K562 (cell line): ENCODE measurements around the gene TSEN34. TPM values are rescaled to one million over a fixed set of nuclear protein-coding genes. Genes with fewer than 3 reads are reported as not detected.
"Not testable (repeated sequence)": the region's sequence is repeated elsewhere in the genome, so short reads cannot be mapped to it uniquely, and the experiment has no call there.

Experiments used
- ATAC-seq: fragments of 200-7000 bp; cut with Tn5 transposase; 3 replicates; pipeline ENCODE4 v1.9.1; 2020; ENCODE audit warnings: moderate library complexity
- BruUV-seq: library from RNA; stranded (reverse); fragments of 400-500 nt; replicated peaks from 2 replicates; lab custom pipeline; 2021; lab: Mats Ljungman, UMichigan
- CTCF ChIA-PET: fragments of 300-600 bp; formaldehyde crosslinking; extraction: SDS; loops from one replicate; lab custom pipeline; 2021; ENCODE audit warnings: low intra/inter-chr PET ratio; lab: Yijun Ruan, JAX
- POLR2A ChIA-PET: fragments of 300-600, 350-650 bp; sonication (Branson Sonifier 250); formaldehyde crosslinking; extraction: SDS; loops from one replicate; lab custom pipeline; 2021; ENCODE audit warnings: antibody characterized with exemption, inconsistent platforms; lab: Yijun Ruan, JAX
- DNase-seq, 4 experiments: peaks; one replicate each; pipeline versions ENCODE4 v3.0.0 to v3.0.0-alpha.2; 2011 to 2018; ENCODE audit warnings: low spot score in 3 of 4, mixed read lengths in 3 of 4; ENCODE audit errors: extremely low read depth in 1 of 4
- FAIRE-seq: peaks from 2 replicates; lab custom pipeline; 2011; peaks lifted over from hg19 to GRCh38; lab: Jason Lieb, UNC
- H2AFZ ChIP-seq: 2 replicates; pipeline ENCODE4 v1.6.0; 2011; ENCODE audit warnings: low read depth, low read length, control low read depth, inconsistent platforms
- H3K27ac ChIP-seq: fragments of 200-600 bp; 3 replicates; pipeline ENCODE4 v1.8.0; 2011; ENCODE audit warnings: low read depth, mild to moderate bottlenecking, control low read depth, inconsistent platforms, low read length, moderate library complexity, mixed read lengths; ENCODE audit errors: extremely low read depth
- H3K27me3 ChIP-seq, 2 experiments: fragments of 300-600 bp in 1 of 2; 2 replicates in 1 of 2; 3 replicates in 1 of 2; pipeline versions ENCODE4 v1.6.0 to v1.8.0; 2011; ENCODE audit warnings: inconsistent platforms in 2 of 2, low read length in 2 of 2, mild to moderate bottlenecking in 1 of 2, mixed read lengths in 1 of 2, moderate library complexity in 1 of 2; ENCODE audit not compliant: control insufficient read depth in 2 of 2, insufficient read depth in 2 of 2
- H3K36me3 ChIP-seq: fragments of 300-600 bp; 3 replicates; pipeline ENCODE4 v1.8.0; 2011; ENCODE audit warnings: mild to moderate bottlenecking, low read length, inconsistent platforms; ENCODE audit not compliant: control insufficient read depth, insufficient read depth
- H3K4me1 ChIP-seq, 2 experiments: fragments of 200-600 bp in 1 of 2; replicated peaks in 1 of 2; 2 replicates in 1 of 2; 3 replicates in 1 of 2; pipeline versions ENCODE4 v1.5.1 to v1.8.0; 2011; ENCODE audit warnings: inconsistent platforms in 2 of 2, low read length in 2 of 2, mild to moderate bottlenecking in 1 of 2, mixed read lengths in 1 of 2, moderate library complexity in 1 of 2; ENCODE audit not compliant: control insufficient read depth in 2 of 2, insufficient read depth in 2 of 2
- H3K4me2 ChIP-seq: 2 replicates; pipeline ENCODE4 v1.6.1; 2011; ENCODE audit warnings: low read length, control low read depth, inconsistent platforms, mixed read lengths; ENCODE audit not compliant: insufficient read depth
- H3K4me3 ChIP-seq: fragments of 200-600 bp; sonication (generic), shearing (Covaris generic); 2 replicates; pipeline ENCODE4 v1.5.1; 2016; ENCODE audit warnings: control low read depth, inconsistent platforms
- H3K79me2 ChIP-seq: fragments of 200-600 bp; 3 replicates; pipeline ENCODE4 v1.8.0; 2011; ENCODE audit warnings: low read length, inconsistent platforms; ENCODE audit not compliant: control insufficient read depth, insufficient read depth
- H3K9ac ChIP-seq, 2 experiments: 2 replicates each; pipeline versions ENCODE4 v1.6.0 to v1.6.1; 2011; ENCODE audit warnings: low read depth in 2 of 2, low read length in 2 of 2, control low read depth in 1 of 2, inconsistent platforms in 1 of 2, mild to moderate bottlenecking in 1 of 2, mixed read lengths in 1 of 2; ENCODE audit not compliant: insufficient read depth in 1 of 2
- H3K9me1 ChIP-seq: one replicate; pipeline ENCODE4 v1.6.0; 2011; ENCODE audit warnings: inconsistent platforms, mild to moderate bottlenecking, low read length, moderate library complexity; ENCODE audit not compliant: control insufficient read depth, insufficient read depth
- H3K9me3 ChIP-seq: replicated peaks from 2 replicates; pipeline ENCODE4 v1.5.1; 2011; ENCODE audit warnings: low read depth, low read length, inconsistent platforms; ENCODE audit not compliant: control insufficient read depth, insufficient read depth
- H4K20me1 ChIP-seq: replicated peaks from 2 replicates; pipeline ENCODE4 v1.6.1; 2011; ENCODE audit warnings: low read length, inconsistent platforms, mixed read lengths; ENCODE audit not compliant: control insufficient read depth, insufficient read depth
- WGBS: fragments of 100-300 bp; shearing (Covaris generic); methylation state at CpG from one replicate; pipeline ENCODE4 v1.1.6; 2016; ENCODE audit warnings: low coverage, mixed read lengths; ENCODE audit not compliant: insufficient coverage; ENCODE audit errors: missing lambda C conversion rate; 5-methylcytosine and 5-hydroxymethylcytosine counted together
- in situ Hi-C: fragments of 300-500 bp; cut with MboI; formaldehyde crosslinking; loops from 4 replicates; pipeline ENCODE4 v1.15.0; 2018; ENCODE audit warnings: inconsistent platforms, mixed read lengths
- intact Hi-C: fragments of 100-400 bp; cut with micrococcal nuclease; formaldehyde crosslinking; loops from 2 replicates; pipeline ENCODE4 v1.14.2; 2022
- polyA plus RNA-seq, 8 experiments: library from polyadenylated mRNA; depleted of rRNA in 4 of 8; stranded (reverse) in 5 of 8; unstranded in 3 of 8; fragments of >200 nt; fragmentation: Nextera tagmentation in 2 of 8; fragmentation: Illumina TruSeq in 1 of 8; extraction: Ambion mirVana in 2 of 8; extraction: Trizol in 1 of 8; gene quantifications; 2 replicates each; pipeline versions ENCODE4 v1.2.1 to v1.2.3, GENCODE V29; 2011 to 2014; ENCODE audit warnings: inconsistent platforms in 1 of 8, missing spikeins in 1 of 8
- total RNA-seq, 7 experiments: library from RNA; depleted of rRNA in 6 of 7; stranded (reverse); fragments of >200 nt in 6 of 7; fragmentation: Illumina TruSeq in 2 of 7; extraction: Trizol in 2 of 7; gene quantifications; 2 replicates each; pipeline versions ENCODE4 v1.2.1 to v1.2.3, GENCODE V29; 2011 to 2021; ENCODE audit warnings: low replicate concordance in 1 of 7

TSEN34 gene
- total and polyA plus RNA-seq, 9 of the 15 experiments (the other 6 are each of a cell fraction or from before 2014, with no cell fraction given) = 3.1 to 57.6 (median 29.5) TPM

- H2AFZ ChIP-seq, CTCF ChIA-PET, H3K4me2 ChIP-seq, H3K9me3 ChIP-seq, intact Hi-C loops, in situ Hi-C loops, FAIRE-seq, H3K27ac ChIP-seq, H3K36me3 ChIP-seq, H4K20me1 ChIP-seq, H3K79me2 ChIP-seq, DNase-seq, H3K9ac ChIP-seq, BruUV-seq, H3K4me3 ChIP-seq, H3K9me1 ChIP-seq: not testable (repeated sequence)
- WGBS = 24% methylated on average over 11 of the region's 22 CpGs
- POLR2A ChIA-PET = interaction anchor here (0.6 to 1.2 kb wide), 2 partner anchors 11 to 29 kb away, joined by 3 to 5 read pairs; no protein-coding TSS in a partner anchor
- ATAC-seq = peak; percentile 38
- Histone ChIP-seq H3K4me1 (peaks cover 0 to 14% of the 10 kb centered on the region in 2 experiments; a peak in 2 of 5 replicates), H3K27me3 (peaks cover 26 to 44% of the 10 kb centered on the region in 2 experiments; a peak in 4 of 5 replicates)
Observed at GRCh38 chr19:54240372-54241336, 49.5 kb downstream of the TSEN34 start.

- CTCF ChIA-PET = not testable (repeated sequence)
Observed at GRCh38 chr19:54242234-54242633, 51.1 kb downstream of the TSEN34 start.

GRCh38 chr19:54242646-54243045 lies 51.5 kb downstream of the TSEN34 start, which contains the start of gene LILRA6:
LILRA6 (minus strand) TSS chr19:54242790.
- H3K79me2 ChIP-seq, H3K9ac ChIP-seq, H2AFZ ChIP-seq, BruUV-seq, H3K36me3 ChIP-seq, H3K9me1 ChIP-seq, H3K27ac ChIP-seq, H4K20me1 ChIP-seq, in situ Hi-C loops, intact Hi-C loops, H3K4me3 ChIP-seq, H3K9me3 ChIP-seq, CTCF ChIA-PET, H3K4me2 ChIP-seq, POLR2A ChIA-PET, DNase-seq: not testable (repeated sequence)
- FAIRE-seq = peak; percentile 23
- 0% methylated on average over 3 of the region's 6 CpGs for WGBS
- Histone ChIP-seq H3K27me3 (peaks cover 29 to 44% of the 10 kb centered on the region in 2 experiments), H3K4me1 (peaks cover 0 to 14% of the 10 kb centered on the region in 2 experiments; a peak in 2 of 5 replicates)
- ATAC-seq = peak; percentile 45; the same call in 2 of the 3 replicates

More at GRCh38 chr19:54242234-54242633, 51.1 kb downstream of the TSEN34 start:
- in situ Hi-C loops, FAIRE-seq, H3K79me2 ChIP-seq, H3K4me2 ChIP-seq, H3K9me3 ChIP-seq, H2AFZ ChIP-seq, intact Hi-C loops, POLR2A ChIA-PET, H3K27ac ChIP-seq, H3K36me3 ChIP-seq, BruUV-seq, H4K20me1 ChIP-seq, H3K9ac ChIP-seq, DNase-seq, H3K4me3 ChIP-seq, ATAC-seq, H3K9me1 ChIP-seq: not testable (repeated sequence)
- 0% methylated on average over 3 of the region's 4 CpGs for WGBS
- H3K4me1 ChIP-seq = peaks cover 0 to 14% of the 10 kb centered on the region in 2 experiments; a peak in 2 of 5 replicates
- peaks cover 29 to 44% of the 10 kb centered on the region in 2 experiments for H3K27me3 ChIP-seq
